ENCODE results near the gene MRPS6.

MRPS6 gene

DNA sequence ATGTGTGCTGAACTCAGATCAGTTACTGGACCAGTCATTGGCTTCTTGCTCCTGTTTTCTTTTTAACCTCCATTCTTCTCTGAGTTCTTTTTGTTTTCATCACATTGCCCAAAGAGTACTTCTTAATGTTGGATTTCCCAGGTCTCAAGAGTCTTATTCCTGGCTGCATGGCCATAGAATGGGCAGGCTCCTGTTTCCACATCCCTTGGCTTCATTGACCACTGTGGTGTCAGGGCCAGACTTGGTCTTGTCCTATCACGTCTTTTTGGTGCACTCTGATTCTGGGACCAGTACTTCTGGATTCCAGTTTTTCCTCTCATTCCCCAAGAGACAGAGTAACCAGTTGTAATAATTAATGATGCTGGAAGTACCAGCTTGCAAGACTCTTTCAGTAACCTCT is 41.8 kb downstream of the MRPS6 start:
- Histone ChIP-seq H3K36me3 (ENCODE audit: insufficient read depth, low read length) (peaks cover 6% of the 10 kb centered on the region; the same call in 1 of the 2 replicates), H3K4me1 (ENCODE audit: insufficient read depth, low read length) (no peaks in the 10 kb centered on the region), H3K9me3 (ENCODE audit: insufficient read depth, low read length, severe bottlenecking) (no peaks in the 10 kb centered on the region), H4K20me1 (ENCODE audit: insufficient read depth, low read length) (peaks cover 9% of the 10 kb centered on the region; the same call in 1 of the 2 replicates), H3K27me3 (ENCODE audit: insufficient read depth, low read length, poor library complexity) (no peaks in the 10 kb centered on the region), H3K4me3 (ENCODE audit: low read depth in 1 of 2, low read length in 2 of 2) (no peak overlapping the region), H3K4me2 (ENCODE audit: insufficient read depth, low read length) (no peak overlapping the region), H2AFZ (ENCODE audit: low read depth, low read length) (no peak overlapping the region), H3K79me2 (ENCODE audit: insufficient read depth, low read length) (peaks cover 93% of the 10 kb centered on the region), H3K27ac (ENCODE audit: low read length) (no peak overlapping the region), H3K9ac (ENCODE audit: low read depth, low read length) (no peak overlapping the region)
- no peak for DNase-seq
- TF ChIP-seq, protein P1, sequence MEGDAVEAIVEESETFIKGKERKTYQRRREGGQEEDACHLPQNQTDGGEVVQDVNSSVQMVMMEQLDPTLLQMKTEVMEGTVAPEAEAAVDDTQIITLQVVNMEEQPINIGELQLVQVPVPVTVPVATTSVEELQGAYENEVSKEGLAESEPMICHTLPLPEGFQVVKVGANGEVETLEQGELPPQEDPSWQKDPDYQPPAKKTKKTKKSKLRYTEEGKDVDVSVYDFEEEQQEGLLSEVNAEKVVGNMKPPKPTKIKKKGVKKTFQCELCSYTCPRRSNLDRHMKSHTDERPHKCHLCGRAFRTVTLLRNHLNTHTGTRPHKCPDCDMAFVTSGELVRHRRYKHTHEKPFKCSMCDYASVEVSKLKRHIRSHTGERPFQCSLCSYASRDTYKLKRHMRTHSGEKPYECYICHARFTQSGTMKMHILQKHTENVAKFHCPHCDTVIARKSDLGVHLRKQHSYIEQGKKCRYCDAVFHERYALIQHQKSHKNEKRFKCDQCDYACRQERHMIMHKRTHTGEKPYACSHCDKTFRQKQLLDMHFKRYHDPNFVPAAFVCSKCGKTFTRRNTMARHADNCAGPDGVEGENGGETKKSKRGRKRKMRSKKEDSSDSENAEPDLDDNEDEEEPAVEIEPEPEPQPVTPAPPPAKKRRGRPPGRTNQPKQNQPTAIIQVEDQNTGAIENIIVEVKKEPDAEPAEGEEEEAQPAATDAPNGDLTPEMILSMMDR (IDR thresholded peaks at IDR 0.05; ENCODE audit: borderline replicate concordance, extremely low read depth, low read length, poor library complexity, severe bottlenecking), result no peak
- ATAC-seq (ENCODE audit: insufficient read depth, low read depth), result no peak

DNA sequence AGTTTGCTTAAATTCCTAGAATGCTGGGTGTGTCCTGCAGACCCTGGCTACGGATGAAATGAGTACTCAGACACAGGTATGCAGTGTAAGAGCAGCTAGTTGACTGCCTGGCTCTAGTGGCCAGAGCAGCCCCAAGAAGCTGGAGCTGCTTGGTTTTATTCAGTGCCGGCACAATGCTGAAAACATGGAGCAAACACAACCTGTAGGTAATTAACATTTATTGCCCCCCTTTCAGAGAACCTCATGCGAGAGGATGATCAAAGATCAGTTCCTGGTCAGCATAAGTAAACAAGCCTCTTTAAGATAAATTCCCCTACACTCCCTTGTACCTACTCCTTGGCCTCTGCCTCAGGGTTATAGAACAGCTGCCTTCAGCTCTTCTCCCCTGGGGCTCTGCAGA is 43.2 kb downstream of the MRPS6 start:
- Histone ChIP-seq H4K20me1 (ENCODE audit: insufficient read depth, low read length) (peaks cover 9% of the 10 kb centered on the region; the same call in 1 of the 2 replicates), H3K79me2 (ENCODE audit: insufficient read depth, low read length) (peaks cover 93% of the 10 kb centered on the region), H3K9ac (ENCODE audit: low read depth, low read length) (no peak overlapping the region), H3K9me3 (ENCODE audit: insufficient read depth, low read length, severe bottlenecking) (no peaks in the 10 kb centered on the region), H3K4me2 (ENCODE audit: insufficient read depth, low read length) (no peak overlapping the region), H3K27me3 (ENCODE audit: insufficient read depth, low read length, poor library complexity) (no peaks in the 10 kb centered on the region), H3K27ac (ENCODE audit: low read length) (no peak overlapping the region), H3K36me3 (ENCODE audit: insufficient read depth, low read length) (peaks cover 6% of the 10 kb centered on the region; the same call in 1 of the 2 replicates), H3K4me3 (ENCODE audit: low read depth in 1 of 2, low read length in 2 of 2) (no peak overlapping the region), H3K4me1 (ENCODE audit: insufficient read depth, low read length) (no peaks in the 10 kb centered on the region), H2AFZ (ENCODE audit: low read depth, low read length) (no peak overlapping the region)
- DNase-seq, result no peak
- TF ChIP-seq EZH2 (IDR thresholded peaks at IDR 0.05; ENCODE audit: borderline replicate concordance, low read depth, low read length, severe bottlenecking), result no peak
- TF ChIP-seq, protein P1 (IDR thresholded peaks at IDR 0.05; ENCODE audit: borderline replicate concordance, extremely low read depth, low read length, poor library complexity, severe bottlenecking), result no peak
- ATAC-seq (ENCODE audit: insufficient read depth, low read depth), result no peak

DNA sequence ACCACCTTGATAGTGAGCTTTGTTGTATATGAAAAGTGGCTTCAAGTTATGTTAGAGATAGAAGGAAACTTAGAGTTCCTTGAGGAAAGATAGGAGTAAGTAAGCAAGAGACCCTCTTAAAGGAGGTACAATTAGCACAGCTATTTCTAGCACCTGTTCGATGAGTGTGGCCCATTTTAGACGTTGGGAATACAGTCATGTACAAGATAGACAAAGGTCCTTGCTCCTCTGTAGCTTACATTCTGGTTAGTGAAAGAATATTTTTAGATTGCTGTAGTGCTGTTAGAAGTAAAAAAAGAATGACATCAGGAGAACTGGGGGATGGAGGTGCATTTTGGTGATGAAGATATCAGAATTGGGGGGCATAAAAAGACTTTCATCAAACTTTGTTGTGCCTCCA is 47.5 kb downstream of the MRPS6 start:
- TF ChIP-seq, protein P1 (IDR thresholded peaks at IDR 0.05; ENCODE audit: borderline replicate concordance, extremely low read depth, low read length, poor library complexity, severe bottlenecking), result no peak
- TF ChIP-seq EZH2 (IDR thresholded peaks at IDR 0.05; ENCODE audit: borderline replicate concordance, low read depth, low read length, severe bottlenecking), result no peak

DNA sequence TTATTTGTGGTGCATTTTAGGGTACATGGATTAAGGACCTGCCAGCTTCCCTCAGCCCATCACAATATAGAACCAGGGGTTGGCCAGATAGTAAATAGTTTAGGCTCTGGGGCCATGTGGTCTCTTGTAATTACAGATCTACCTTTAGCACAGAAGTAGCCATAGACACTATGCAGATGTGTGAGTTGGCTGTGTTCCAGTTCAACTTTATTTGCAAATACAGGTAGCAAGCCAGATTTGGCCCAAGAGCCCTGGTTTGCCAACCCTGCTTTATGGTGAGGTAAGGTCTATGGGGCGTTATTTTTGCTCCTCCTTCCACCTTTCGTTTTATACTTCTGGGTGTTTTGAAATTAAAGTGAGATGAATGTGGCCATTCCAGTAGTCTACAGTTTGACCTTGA is 48.7 kb downstream of the MRPS6 start:
- Histone ChIP-seq H3K4me3 (ENCODE audit: low read depth in 1 of 2, low read length in 2 of 2) (no peak overlapping the region), H3K4me1 (ENCODE audit: insufficient read depth, low read length) (no peaks in the 10 kb centered on the region), H2AFZ (ENCODE audit: low read depth, low read length) (no peak overlapping the region), H3K27ac (ENCODE audit: low read length) (no peak overlapping the region), H3K4me2 (ENCODE audit: insufficient read depth, low read length) (no peak overlapping the region), H3K36me3 (ENCODE audit: insufficient read depth, low read length) (peaks cover 39% of the 10 kb centered on the region), H3K9me3 (ENCODE audit: insufficient read depth, low read length, severe bottlenecking) (no peaks in the 10 kb centered on the region), H3K79me2 (ENCODE audit: insufficient read depth, low read length) (peaks cover 95% of the 10 kb centered on the region), H3K27me3 (ENCODE audit: insufficient read depth, low read length, poor library complexity) (no peaks in the 10 kb centered on the region), H4K20me1 (ENCODE audit: insufficient read depth, low read length) (peaks cover 15% of the 10 kb centered on the region; the same call in 1 of the 2 replicates), H3K9ac (ENCODE audit: low read depth, low read length) (no peak overlapping the region)
- TF ChIP-seq, protein P1 (IDR thresholded peaks at IDR 0.05; ENCODE audit: borderline replicate concordance, extremely low read depth, low read length, poor library complexity, severe bottlenecking), result no peak
- no peak for TF ChIP-seq EZH2 (IDR thresholded peaks at IDR 0.05; ENCODE audit: borderline replicate concordance, low read depth, low read length, severe bottlenecking)
- DNase-seq (no peak), ATAC-seq (ENCODE audit: insufficient read depth, low read depth) (no peak)

More for the DNA sequence above, 47.5 kb downstream of the MRPS6 start:
- Histone ChIP-seq H3K4me3 (ENCODE audit: low read depth in 1 of 2, low read length in 2 of 2) (no peak overlapping the region), H3K36me3 (ENCODE audit: insufficient read depth, low read length) (peaks cover 28% of the 10 kb centered on the region), H3K4me1 (ENCODE audit: insufficient read depth, low read length) (no peaks in the 10 kb centered on the region), H3K4me2 (ENCODE audit: insufficient read depth, low read length) (no peak overlapping the region), H3K79me2 (ENCODE audit: insufficient read depth, low read length) (peaks cover 94% of the 10 kb centered on the region), H4K20me1 (ENCODE audit: insufficient read depth, low read length) (peaks cover 9% of the 10 kb centered on the region; the same call in 1 of the 2 replicates), H3K9me3 (ENCODE audit: insufficient read depth, low read length, severe bottlenecking) (no peaks in the 10 kb centered on the region), H3K9ac (ENCODE audit: low read depth, low read length) (no peak overlapping the region), H2AFZ (ENCODE audit: low read depth, low read length) (no peak overlapping the region), H3K27me3 (ENCODE audit: insufficient read depth, low read length, poor library complexity) (no peaks in the 10 kb centered on the region), H3K27ac (ENCODE audit: low read length) (no peak overlapping the region)
- DNase-seq (no peak), ATAC-seq (ENCODE audit: insufficient read depth, low read depth) (no peak)
